HEK293T (cell line): ENCODE results near the gene CPLX4.

Source experiments
- CTCF ChIA-PET: fragments of 350-600 bp; formaldehyde crosslinking; extraction: SDS; loops from one replicate; lab custom pipeline; 2021; ENCODE audit warnings: antibody characterized with exemption, inconsistent platforms; lab: Yijun Ruan, JAX
- POLR2A ChIA-PET: fragments of 350-600 bp; formaldehyde crosslinking; extraction: SDS; loops from one replicate; lab custom pipeline; 2020; ENCODE audit warnings: antibody characterized with exemption, inconsistent platforms; lab: Yijun Ruan, JAX
- DNase-seq: peaks from one replicate; pipeline ENCODE4 v3.0.0; 2012; ENCODE audit warnings: mixed read lengths; ENCODE audit errors: extremely low spot score
- ARNT ChIP-seq: fragments of 450-650 bp; IDR thresholded peaks from 2 replicates; pipeline ENCODE4 v1.6.1; 2017; ENCODE audit warnings: mild to moderate bottlenecking
- BHLHE40 ChIP-seq: fragments of 450-650 bp; IDR thresholded peaks from 2 replicates; pipeline ENCODE4 v1.6.1; 2016; ENCODE audit warnings: mild to moderate bottlenecking, moderate library complexity, borderline replicate concordance
- CTBP1 ChIP-seq: fragments of 450-650 bp; IDR thresholded peaks from 2 replicates; pipeline ENCODE4 v1.6.1; 2016; ENCODE audit warnings: borderline replicate concordance
- ELF4 ChIP-seq: fragments of 450-650 bp; IDR thresholded peaks from 2 replicates; pipeline ENCODE4 v1.6.1; 2017; ENCODE audit warnings: antibody characterized with exemption
- FOXA1 ChIP-seq: fragments of 450-650 bp; IDR thresholded peaks from 2 replicates; pipeline ENCODE4 v1.6.1; 2016; ENCODE audit warnings: mild to moderate bottlenecking
- FOXK2 ChIP-seq: fragments of 450-650 bp; IDR thresholded peaks from 2 replicates; pipeline ENCODE4 v1.6.1; 2016; ENCODE audit warnings: mild to moderate bottlenecking
- FOXM1 ChIP-seq: fragments of 450-650 bp; IDR thresholded peaks from 2 replicates; pipeline ENCODE4 v1.6.1; 2017; ENCODE audit warnings: mild to moderate bottlenecking, borderline replicate concordance
- HDGF ChIP-seq: fragments of 450-650 bp; IDR thresholded peaks from 2 replicates; pipeline ENCODE4 v1.6.1; 2017; ENCODE audit warnings: antibody characterized with exemption, borderline replicate concordance
- L3MBTL2 ChIP-seq: fragments of 450-650 bp; conservative IDR thresholded peaks from 2 replicates; pipeline ENCODE4 v1.6.1; 2016; ENCODE audit warnings: mild to moderate bottlenecking
- LEF1 ChIP-seq: fragments of 450-650 bp; IDR thresholded peaks from 2 replicates; pipeline ENCODE4 v1.6.1; 2017; ENCODE audit warnings: mild to moderate bottlenecking, borderline replicate concordance
- NFRKB ChIP-seq: fragments of 450-650 bp; IDR thresholded peaks from 2 replicates; pipeline ENCODE4 v1.6.1; 2016; ENCODE audit warnings: mild to moderate bottlenecking, moderate library complexity
- SP1 ChIP-seq: fragments of 450-650 bp; IDR thresholded peaks from 2 replicates; pipeline ENCODE4 v1.6.1; 2017
- SUZ12 ChIP-seq: fragments of 450-650 bp; IDR thresholded peaks from 2 replicates; pipeline ENCODE4 v1.6.1; 2016; ENCODE audit warnings: mild to moderate bottlenecking
- TARDBP ChIP-seq: fragments of 450-650 bp; IDR thresholded peaks from 2 replicates; pipeline ENCODE4 v1.6.1; 2016
- ZNF384 ChIP-seq: fragments of 450-650 bp; IDR thresholded peaks from 2 replicates; pipeline ENCODE4 v1.6.1; 2016
- TF ChIP-seq, protein P1 (sequence below): fragments of 450-650 bp; IDR thresholded peaks from 2 replicates; pipeline ENCODE4 v1.6.1; 2016

Gene CPLX4

DNA sequence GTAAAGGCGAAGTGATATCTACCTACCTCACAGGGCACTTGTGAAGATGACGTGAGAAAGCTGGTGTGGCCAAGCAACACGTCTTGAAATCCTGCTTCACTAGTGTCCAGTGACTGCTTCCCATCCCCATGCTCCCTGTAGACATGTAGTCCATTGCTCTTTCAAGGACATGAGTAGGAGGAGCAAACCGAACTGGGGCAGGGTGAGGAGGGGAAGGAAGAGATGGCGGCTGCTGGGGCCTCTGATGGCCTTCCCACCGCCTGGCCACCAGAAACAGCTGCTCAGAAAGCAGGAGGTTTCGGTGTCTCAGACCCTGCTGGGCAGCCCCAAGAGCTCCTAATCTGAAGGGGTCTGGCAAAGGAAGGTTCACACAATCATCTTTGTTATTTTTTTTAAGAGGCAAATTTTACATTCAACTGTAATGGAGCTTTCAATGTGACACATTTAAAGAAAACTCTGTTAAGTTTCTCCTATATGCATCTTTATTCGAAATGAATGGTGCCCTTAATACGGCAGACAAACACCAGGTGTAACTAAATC, 14.7 kb downstream of the CPLX4 start:
- POLR2A ChIA-PET = no interaction called here
- TF ChIP-seq BHLHE40 = no peak
- no peak for DNase-seq
- CTCF ChIA-PET = interaction anchor here (2.6 kb wide), 1 partner anchor 99 kb away, joined by 14 read pairs; no protein-coding TSS in a partner anchor

DNA sequence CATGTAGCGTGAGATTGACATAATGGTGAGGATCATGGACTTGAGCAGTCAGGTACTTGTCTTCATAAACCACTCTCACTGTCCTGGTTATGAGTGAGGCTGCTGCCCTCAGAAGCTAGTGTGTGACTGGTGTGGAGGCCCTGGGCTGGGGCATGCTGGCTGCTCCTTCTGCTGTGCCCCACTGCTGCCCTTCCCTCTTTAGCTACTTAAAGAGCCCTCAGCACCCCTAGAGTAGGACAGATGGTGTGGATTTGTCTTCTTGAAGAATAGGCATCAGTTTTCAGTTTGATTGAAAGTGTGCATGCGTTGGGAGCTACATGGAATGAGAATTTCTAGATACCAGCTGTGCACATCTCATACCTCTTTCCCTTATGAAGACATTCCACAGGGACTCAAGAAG, 15.4 kb downstream of the CPLX4 start:
- POLR2A ChIA-PET = no interaction called here
- CTCF ChIA-PET = interaction anchor here (2.6 kb wide), 1 partner anchor 99 kb away, joined by 14 read pairs; no protein-coding TSS in a partner anchor
- DNase-seq = no peak
- no peak for TF ChIP-seq HDGF
- no peak for TF ChIP-seq FOXA1
- TF ChIP-seq TARDBP = no peak
- no peak for TF ChIP-seq FOXM1

DNA sequence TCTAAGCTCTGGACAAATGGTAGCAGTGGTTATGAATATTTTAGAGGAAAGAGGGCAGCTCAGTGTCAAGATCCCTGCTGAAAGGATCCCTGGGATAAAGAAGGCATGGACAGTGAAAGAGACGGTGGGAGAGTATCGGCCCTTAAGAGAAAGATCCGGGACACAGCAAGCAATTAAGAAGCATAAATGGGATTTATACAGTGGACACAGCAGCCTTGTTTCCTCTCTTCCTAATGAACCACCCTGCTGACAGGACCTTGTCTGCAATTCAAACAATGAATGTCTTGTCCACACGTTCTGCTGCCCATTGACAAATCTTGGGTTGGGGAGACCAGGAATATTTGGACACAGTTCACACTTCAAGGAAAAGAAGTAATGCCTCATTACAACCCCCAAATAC, 16.5 kb downstream of the CPLX4 start:
- DNase-seq = no peak
- ChIA-PET CTCF (interaction anchor here (2.6 kb wide), 1 partner anchor 100 kb away, joined by 14 read pairs; no protein-coding TSS in a partner anchor), POLR2A (no interaction called here)
- TF ChIP-seq ELF4 (no peak), BHLHE40 (no peak), CTBP1 (no peak), SUZ12 (no peak), ZNF384 (no peak), FOXM1 (no peak), L3MBTL2 (no peak), SP1 (no peak), TARDBP (no peak), FOXA1 (no peak), NFRKB (no peak), ARNT (no peak), LEF1 (no peak), FOXK2 (no peak)
- TF ChIP-seq, protein P1, sequence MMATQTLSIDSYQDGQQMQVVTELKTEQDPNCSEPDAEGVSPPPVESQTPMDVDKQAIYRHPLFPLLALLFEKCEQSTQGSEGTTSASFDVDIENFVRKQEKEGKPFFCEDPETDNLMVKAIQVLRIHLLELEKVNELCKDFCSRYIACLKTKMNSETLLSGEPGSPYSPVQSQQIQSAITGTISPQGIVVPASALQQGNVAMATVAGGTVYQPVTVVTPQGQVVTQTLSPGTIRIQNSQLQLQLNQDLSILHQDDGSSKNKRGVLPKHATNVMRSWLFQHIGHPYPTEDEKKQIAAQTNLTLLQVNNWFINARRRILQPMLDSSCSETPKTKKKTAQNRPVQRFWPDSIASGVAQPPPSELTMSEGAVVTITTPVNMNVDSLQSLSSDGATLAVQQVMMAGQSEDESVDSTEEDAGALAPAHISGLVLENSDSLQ = no peak

DNA sequence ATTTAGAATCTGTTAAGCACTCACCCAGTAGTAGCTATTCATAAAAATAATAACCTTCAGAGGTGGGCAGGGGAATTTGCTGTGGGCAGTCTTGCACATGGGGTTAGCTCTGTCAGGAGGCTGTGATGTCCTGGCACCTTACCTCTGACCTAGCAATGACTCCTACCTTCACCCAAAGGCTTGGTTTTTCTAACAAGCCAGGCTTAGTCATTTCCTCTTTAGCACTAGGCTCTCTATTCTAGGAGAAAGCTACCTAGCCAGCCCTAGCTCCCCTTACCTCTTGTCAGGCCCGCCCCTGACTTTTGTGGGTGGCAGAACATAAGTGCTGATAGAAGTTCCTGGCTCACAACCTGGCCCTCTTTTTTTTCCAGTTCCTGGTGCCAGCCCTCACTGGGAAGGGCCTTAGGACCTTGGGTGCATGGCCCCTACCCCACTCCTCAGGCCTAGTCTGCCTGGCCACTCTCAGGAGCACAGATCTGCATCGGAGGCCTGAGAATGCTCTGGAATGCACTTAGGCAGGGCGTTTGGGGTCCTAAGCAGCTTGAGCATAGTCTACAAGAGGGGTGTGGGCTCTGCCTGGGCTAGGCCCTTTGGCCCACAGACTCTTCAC, 17.7 kb downstream of the CPLX4 start:
- CTCF ChIA-PET = interaction anchor here (0.6 to 0.8 kb wide), 2 partner anchors 30 to 181 kb away, joined by 3 to 4 read pairs; no protein-coding TSS in a partner anchor
- TF ChIP-seq ZNF384 (no peak), BHLHE40 (no peak), LEF1 (no peak), SP1 (no peak), TARDBP (no peak), HDGF (no peak), FOXK2 (no peak)
- TF ChIP-seq, protein P1 = no peak
- DNase-seq = no peak
- POLR2A ChIA-PET = no interaction called here

DNA sequence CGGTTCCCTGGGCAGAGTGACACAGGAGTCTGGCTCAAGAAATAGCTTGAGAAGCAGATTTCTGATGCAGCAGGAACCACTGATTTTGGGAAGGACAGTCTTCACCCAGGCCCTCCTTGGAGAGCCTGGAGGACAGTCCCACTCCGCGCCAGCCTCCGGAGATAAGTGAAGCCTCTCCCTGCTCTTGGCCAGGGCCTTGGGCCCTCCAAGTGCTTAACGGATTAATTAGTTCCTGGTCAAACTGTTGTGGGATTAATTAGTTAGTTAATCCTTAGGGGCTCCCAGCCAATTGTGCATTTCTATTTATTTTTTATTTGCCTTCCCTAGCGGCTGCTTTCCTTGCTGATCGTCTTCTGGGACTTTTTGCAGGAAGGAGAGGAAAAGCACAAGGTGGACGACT, 19.6 kb downstream of the CPLX4 start:
- ChIA-PET POLR2A (no interaction called here), CTCF (interaction anchor here (1.8 kb wide), 1 partner anchor 104 kb away, joined by 4 read pairs; no protein-coding TSS in a partner anchor)
- TF ChIP-seq L3MBTL2 (no peak), SP1 (no peak), FOXA1 (no peak), CTBP1 (no peak), TARDBP (no peak), LEF1 (no peak), ZNF384 (no peak), ARNT (no peak), SUZ12 (no peak), ELF4 (no peak), HDGF (no peak)
- TF ChIP-seq, protein P1 = no peak
- DNase-seq = no peak

DNA sequence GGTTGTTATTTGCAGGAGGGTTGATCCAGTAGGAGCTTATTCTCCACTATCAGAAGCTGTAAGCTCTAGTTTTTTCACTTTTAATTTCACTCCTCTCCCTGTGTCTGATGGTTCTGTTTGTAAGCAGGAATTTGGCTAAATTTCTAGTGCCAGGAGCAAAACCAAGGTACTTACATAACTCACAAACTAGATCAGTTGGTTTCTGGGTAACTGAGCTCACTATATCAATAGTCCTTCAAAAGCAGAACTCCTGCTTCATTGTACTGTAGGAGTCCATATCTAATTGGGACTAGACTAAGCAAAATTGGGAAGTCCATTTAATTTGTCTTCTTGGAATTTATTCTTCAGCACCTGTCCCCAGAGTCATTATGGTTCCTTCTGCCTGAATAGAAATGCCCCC, 25.1 kb downstream of the CPLX4 start:
- DNase-seq = no peak
- ChIA-PET CTCF (no interaction called here), POLR2A (no interaction called here)
- no peak for TF ChIP-seq BHLHE40
- TF ChIP-seq, protein P1 = no peak
